HEK293 (cell line): ENCODE results near the gene GPN1.

Experiments used
- CTCF ChIA-PET: fragments of 350-600 bp; formaldehyde crosslinking; extraction: SDS; loops from one replicate; lab custom pipeline; 2021; ENCODE audit warnings: antibody characterized with exemption; lab: Yijun Ruan, JAX
- POLR2A ChIA-PET: fragments of 300-600 bp; formaldehyde crosslinking; extraction: SDS; loops from one replicate; lab custom pipeline; 2020; ENCODE audit warnings: antibody characterized with exemption, inconsistent platforms; lab: Yijun Ruan, JAX
- H3K27ac ChIP-seq: fragments of 200-500 bp; sonication (Bioruptor generic); 2 replicates; pipeline ENCODE4 v1.5.1; 2014; ENCODE audit warnings: low read depth, low read length, control low read depth, inconsistent platforms; ENCODE audit errors: extremely low read depth
- H3K36me3 ChIP-seq, 2 experiments: fragments of 200-500 bp in 1 of 2; sonication (Bioruptor generic) in 1 of 2; 1 replicate in 1 of 2; 2 replicates in 1 of 2; pipeline ENCODE4 v1.5.1; 2014 to 2017; ENCODE audit warnings: inconsistent platforms in 2 of 2, low read length in 2 of 2; ENCODE audit not compliant: control insufficient read depth in 2 of 2, insufficient read depth in 1 of 2
- H3K4me1 ChIP-seq: fragments of 200-500 bp; sonication (Bioruptor generic); 2 replicates; pipeline ENCODE4 v1.5.1; 2014; ENCODE audit warnings: mild to moderate bottlenecking, low read length, inconsistent platforms; ENCODE audit not compliant: control insufficient read depth, insufficient read depth
- H3K4me3 ChIP-seq: 2 replicates; pipeline ENCODE4 v1.5.1; 2011; ENCODE audit warnings: low read depth, mild to moderate bottlenecking, control low read depth, low read length, moderate library complexity
- H3K9me3 ChIP-seq: fragments of 200-500 bp; sonication (Bioruptor generic); 2 replicates; pipeline ENCODE4 v1.5.1; 2014; ENCODE audit warnings: low read depth, low read length, inconsistent platforms; ENCODE audit not compliant: control insufficient read depth, insufficient read depth
- IKZF3 ChIP-seq: fragments of 450-650 bp; IDR thresholded peaks from 2 replicates; pipeline ENCODE4 v1.5.0; 2018; ENCODE audit warnings: missing biosample characterization, mild to moderate bottlenecking, missing genetic modification characterization, moderate library complexity
- MYNN ChIP-seq: fragments of 450-650 bp; formaldehyde crosslinking; IDR thresholded peaks from 2 replicates; pipeline ENCODE4 v1.5.1; 2016; ENCODE audit warnings: missing biosample characterization, missing genetic modification characterization, borderline replicate concordance
- RBAK ChIP-seq: fragments of 450-650 bp; formaldehyde crosslinking; IDR thresholded peaks from 2 replicates; pipeline ENCODE4 v1.5.1; 2016; ENCODE audit warnings: missing biosample characterization, missing genetic modification characterization
- SCRT2 ChIP-seq: fragments of 450-650 bp; formaldehyde crosslinking; IDR thresholded peaks from 2 replicates; pipeline ENCODE4 v1.5.1; 2016; ENCODE audit warnings: missing biosample characterization, missing genetic modification characterization
- SP7 ChIP-seq: fragments of 450-650 bp; formaldehyde crosslinking; IDR thresholded peaks from 2 replicates; pipeline ENCODE4 v1.5.1; 2016; ENCODE audit warnings: missing biosample characterization, missing genetic modification characterization
- TCF7L2 ChIP-seq: IDR thresholded peaks from 2 replicates; pipeline ENCODE4 v1.6.1; 2011; ENCODE audit warnings: low read depth, mild to moderate bottlenecking, inconsistent platforms, low read length, moderate library complexity, borderline replicate concordance
- TRIM28 ChIP-seq: IDR thresholded peaks from 2 replicates; pipeline ENCODE4 v1.6.1; 2011; ENCODE audit warnings: low read length, control low read depth, borderline replicate concordance
- ZBTB20 ChIP-seq: fragments of 450-650 bp; formaldehyde crosslinking; IDR thresholded peaks from 2 replicates; pipeline ENCODE4 v1.5.1; 2016; ENCODE audit warnings: missing biosample characterization, missing genetic modification characterization
- ZBTB48 ChIP-seq: fragments of 450-650 bp; formaldehyde crosslinking; IDR thresholded peaks from 2 replicates; pipeline ENCODE4 v1.5.1; 2016; ENCODE audit warnings: missing biosample characterization, missing genetic modification characterization
- ZFP69B ChIP-seq: fragments of 450-650 bp; formaldehyde crosslinking; IDR thresholded peaks from 2 replicates; pipeline ENCODE4 v1.5.1; 2016; ENCODE audit warnings: missing biosample characterization, missing genetic modification characterization
- ZNF223 ChIP-seq: fragments of 450-650 bp; formaldehyde crosslinking; IDR thresholded peaks from 2 replicates; pipeline ENCODE4 v1.5.1; 2016; ENCODE audit warnings: missing biosample characterization, missing genetic modification characterization
- ZNF292 ChIP-seq: fragments of 450-650 bp; formaldehyde crosslinking; IDR thresholded peaks from 2 replicates; pipeline ENCODE4 v1.5.1; 2016; ENCODE audit warnings: low read depth, missing biosample characterization, missing genetic modification characterization, borderline replicate concordance
- ZNF324 ChIP-seq: fragments of 450-650 bp; formaldehyde crosslinking; IDR thresholded peaks from 2 replicates; pipeline ENCODE4 v1.5.1; 2016; ENCODE audit warnings: missing biosample characterization, missing genetic modification characterization
- ZNF350 ChIP-seq: fragments of 450-650 bp; formaldehyde crosslinking; IDR thresholded peaks from 2 replicates; pipeline ENCODE4 v1.5.0; 2017; ENCODE audit warnings: missing biosample characterization, mild to moderate bottlenecking, missing genetic modification characterization
- ZNF37A ChIP-seq: fragments of 450-650 bp; IDR thresholded peaks from 2 replicates; pipeline ENCODE4 v1.5.1; 2018; ENCODE audit warnings: missing biosample characterization, missing genetic modification characterization
- ZNF571 ChIP-seq: fragments of 450-650 bp; formaldehyde crosslinking; IDR thresholded peaks from 2 replicates; pipeline ENCODE4 v1.5.0; 2017; ENCODE audit warnings: missing biosample characterization, missing genetic modification characterization
- ZNF654 ChIP-seq: fragments of 450-650 bp; formaldehyde crosslinking; IDR thresholded peaks from 2 replicates; pipeline ENCODE4 v1.5.1; 2016; ENCODE audit warnings: low read depth, missing biosample characterization, missing genetic modification characterization
- ZSCAN23 ChIP-seq: fragments of 450-650 bp; formaldehyde crosslinking; IDR thresholded peaks from 2 replicates; pipeline ENCODE4 v1.5.1; 2016; ENCODE audit warnings: missing biosample characterization, missing genetic modification characterization
- ZSCAN30 ChIP-seq: fragments of 450-650 bp; IDR thresholded peaks from 2 replicates; pipeline ENCODE4 v1.5.1; 2018; ENCODE audit warnings: missing biosample characterization, mild to moderate bottlenecking, missing genetic modification characterization, moderate library complexity
- TF ChIP-seq, protein P1 (sequence below): fragments of 450-650 bp; formaldehyde crosslinking; IDR thresholded peaks from 2 replicates; pipeline ENCODE4 v1.5.1; 2016; ENCODE audit warnings: missing biosample characterization, missing genetic modification characterization
- TF ChIP-seq, protein P2 (sequence below): fragments of 450-650 bp; formaldehyde crosslinking; IDR thresholded peaks from 2 replicates; pipeline ENCODE4 v1.5.1; 2016; ENCODE audit warnings: missing biosample characterization, missing genetic modification characterization
- TF ChIP-seq, protein P3 (sequence below): fragments of 450-650 bp; formaldehyde crosslinking; IDR thresholded peaks from 2 replicates; pipeline ENCODE4; 2016; ENCODE audit warnings: missing biosample characterization, missing genetic modification characterization
- TF ChIP-seq, protein P4 (sequence below): fragments of 450-650 bp; IDR thresholded peaks from 2 replicates; pipeline ENCODE4 v1.5.1; 2018; ENCODE audit warnings: missing biosample characterization, mild to moderate bottlenecking, missing genetic modification characterization
- TF ChIP-seq, protein P5 (sequence below): fragments of 450-650 bp; formaldehyde crosslinking; IDR thresholded peaks from 2 replicates; pipeline ENCODE4 v1.5.1; 2016; ENCODE audit warnings: missing biosample characterization, missing genetic modification characterization, low read depth

GPN1 gene

DNA sequence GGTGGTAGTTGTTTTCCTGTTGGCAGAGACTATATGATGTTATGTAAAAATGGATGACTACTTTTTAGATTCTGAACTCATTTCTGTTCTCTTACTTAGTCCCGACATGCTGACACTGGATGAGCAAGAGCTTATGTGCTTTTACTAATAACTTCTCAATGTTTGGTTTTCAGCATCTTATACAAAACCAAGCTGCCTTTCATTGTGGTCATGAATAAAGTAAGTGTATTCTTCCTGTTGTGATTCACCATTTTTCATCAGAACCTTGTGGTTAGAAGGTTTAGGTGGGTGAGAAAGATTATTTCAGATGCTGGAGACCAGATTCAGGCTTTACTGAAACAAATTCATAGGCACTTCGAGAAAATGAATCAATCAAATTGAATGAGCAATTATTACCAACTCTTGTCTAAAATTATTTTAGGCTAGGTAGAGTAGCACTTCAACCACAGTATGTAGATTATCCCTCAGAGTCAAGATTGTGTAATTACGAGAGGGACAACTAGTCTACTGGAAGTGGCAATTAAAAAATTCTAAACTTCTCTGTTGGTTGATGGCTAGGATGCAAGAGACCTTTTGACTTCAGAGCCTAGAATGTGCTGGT lies 9.3 kb downstream of the GPN1 start:
- no peak overlapping the region for H3K4me3 ChIP-seq
- POLR2A ChIA-PET = interaction anchor here (0.6 kb wide), 1 partner anchor 1256 kb away, joined by 6 read pairs; the partner anchor contains the start of gene WDR43
- TF ChIP-seq ZNF223 (no peak), ZNF571 (tag by site-specific recombination) (no peak), TRIM28 (no peak), TCF7L2 (no peak), ZNF350 (tag by site-specific recombination) (no peak), MYNN (tag by site-specific recombination) (no peak), ZNF292 (tag by site-specific recombination) (no peak), ZSCAN23 (tag by site-specific recombination) (no peak), SP7 (no peak)
- TF ChIP-seq, protein P1, sequence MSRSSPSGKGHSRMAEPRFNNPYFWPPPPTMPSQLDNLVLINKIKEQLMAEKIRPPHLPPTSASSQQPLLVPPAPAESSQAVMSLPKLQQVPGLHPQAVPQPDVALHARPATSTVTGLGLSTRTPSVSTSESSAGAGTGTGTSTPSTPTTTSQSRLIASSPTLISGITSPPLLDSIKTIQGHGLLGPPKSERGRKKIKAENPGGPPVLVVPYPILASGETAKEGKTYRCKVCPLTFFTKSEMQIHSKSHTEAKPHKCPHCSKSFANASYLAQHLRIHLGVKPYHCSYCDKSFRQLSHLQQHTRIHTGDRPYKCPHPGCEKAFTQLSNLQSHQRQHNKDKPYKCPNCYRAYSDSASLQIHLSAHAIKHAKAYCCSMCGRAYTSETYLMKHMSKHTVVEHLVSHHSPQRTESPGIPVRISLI (tag by site-specific recombination) = no peak
- TF ChIP-seq, protein P2, sequence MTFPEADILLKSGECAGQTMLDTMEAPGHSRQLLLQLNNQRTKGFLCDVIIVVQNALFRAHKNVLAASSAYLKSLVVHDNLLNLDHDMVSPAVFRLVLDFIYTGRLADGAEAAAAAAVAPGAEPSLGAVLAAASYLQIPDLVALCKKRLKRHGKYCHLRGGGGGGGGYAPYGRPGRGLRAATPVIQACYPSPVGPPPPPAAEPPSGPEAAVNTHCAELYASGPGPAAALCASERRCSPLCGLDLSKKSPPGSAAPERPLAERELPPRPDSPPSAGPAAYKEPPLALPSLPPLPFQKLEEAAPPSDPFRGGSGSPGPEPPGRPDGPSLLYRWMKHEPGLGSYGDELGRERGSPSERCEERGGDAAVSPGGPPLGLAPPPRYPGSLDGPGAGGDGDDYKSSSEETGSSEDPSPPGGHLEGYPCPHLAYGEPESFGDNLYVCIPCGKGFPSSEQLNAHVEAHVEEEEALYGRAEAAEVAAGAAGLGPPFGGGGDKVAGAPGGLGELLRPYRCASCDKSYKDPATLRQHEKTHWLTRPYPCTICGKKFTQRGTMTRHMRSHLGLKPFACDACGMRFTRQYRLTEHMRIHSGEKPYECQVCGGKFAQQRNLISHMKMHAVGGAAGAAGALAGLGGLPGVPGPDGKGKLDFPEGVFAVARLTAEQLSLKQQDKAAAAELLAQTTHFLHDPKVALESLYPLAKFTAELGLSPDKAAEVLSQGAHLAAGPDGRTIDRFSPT = no peak
- TF ChIP-seq, protein P3, sequence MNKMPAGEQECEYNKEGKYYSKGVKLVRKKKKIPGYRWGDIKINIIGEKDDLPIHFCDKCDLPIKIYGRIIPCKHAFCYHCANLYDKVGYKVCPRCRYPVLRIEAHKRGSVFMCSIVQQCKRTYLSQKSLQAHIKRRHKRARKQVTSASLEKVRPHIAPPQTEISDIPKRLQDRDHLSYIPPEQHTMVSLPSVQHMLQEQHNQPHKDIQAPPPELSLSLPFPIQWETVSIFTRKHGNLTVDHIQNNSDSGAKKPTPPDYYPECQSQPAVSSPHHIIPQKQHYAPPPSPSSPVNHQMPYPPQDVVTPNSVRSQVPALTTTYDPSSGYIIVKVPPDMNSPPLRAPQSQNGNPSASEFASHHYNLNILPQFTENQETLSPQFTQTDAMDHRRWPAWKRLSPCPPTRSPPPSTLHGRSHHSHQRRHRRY (tag by site-specific recombination) = no peak
- H3K4me1 ChIP-seq = peaks cover 4% of the 10 kb centered on the region; the same call in 1 of the 2 replicates
- peaks cover 66 to 81% of the 10 kb centered on the region in 2 experiments for H3K36me3 ChIP-seq
- CTCF ChIA-PET = no interaction called here
- H3K27ac ChIP-seq = no peak overlapping the region
- no peaks in the 10 kb centered on the region for H3K9me3 ChIP-seq

DNA sequence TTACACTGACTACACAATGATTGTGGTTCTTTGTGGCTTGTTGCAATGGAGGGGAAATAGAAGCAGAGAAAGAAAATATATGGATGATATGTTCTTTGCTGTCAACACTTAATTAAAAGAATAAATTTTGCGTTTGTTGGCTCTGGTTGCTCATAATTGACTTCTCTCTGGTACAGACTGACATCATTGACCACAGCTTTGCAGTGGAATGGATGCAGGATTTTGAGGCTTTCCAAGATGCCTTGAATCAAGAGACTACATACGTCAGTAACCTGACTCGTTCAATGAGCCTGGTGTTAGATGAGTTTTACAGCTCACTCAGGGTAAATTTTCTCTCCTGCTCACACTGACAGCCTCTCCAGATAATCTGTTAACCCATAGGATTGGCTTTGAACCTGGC lies 9.9 kb downstream of the GPN1 start:
- Histone ChIP-seq H3K36me3 (peaks cover 66 to 75% of the 10 kb centered on the region in 2 experiments), H3K9me3 (no peaks in the 10 kb centered on the region), H3K4me3 (no peak overlapping the region), H3K4me1 (peaks cover 4% of the 10 kb centered on the region; the same call in 1 of the 2 replicates), H3K27ac (no peak overlapping the region)
- ChIA-PET CTCF (no interaction called here), POLR2A (interaction anchor here (0.6 kb wide), 1 partner anchor 1256 kb away, joined by 6 read pairs; the partner anchor contains the start of gene WDR43)
- no peak for TF ChIP-seq ZFP69B (tag by site-specific recombination)
- TF ChIP-seq TRIM28 = no peak
- TF ChIP-seq, protein P4, sequence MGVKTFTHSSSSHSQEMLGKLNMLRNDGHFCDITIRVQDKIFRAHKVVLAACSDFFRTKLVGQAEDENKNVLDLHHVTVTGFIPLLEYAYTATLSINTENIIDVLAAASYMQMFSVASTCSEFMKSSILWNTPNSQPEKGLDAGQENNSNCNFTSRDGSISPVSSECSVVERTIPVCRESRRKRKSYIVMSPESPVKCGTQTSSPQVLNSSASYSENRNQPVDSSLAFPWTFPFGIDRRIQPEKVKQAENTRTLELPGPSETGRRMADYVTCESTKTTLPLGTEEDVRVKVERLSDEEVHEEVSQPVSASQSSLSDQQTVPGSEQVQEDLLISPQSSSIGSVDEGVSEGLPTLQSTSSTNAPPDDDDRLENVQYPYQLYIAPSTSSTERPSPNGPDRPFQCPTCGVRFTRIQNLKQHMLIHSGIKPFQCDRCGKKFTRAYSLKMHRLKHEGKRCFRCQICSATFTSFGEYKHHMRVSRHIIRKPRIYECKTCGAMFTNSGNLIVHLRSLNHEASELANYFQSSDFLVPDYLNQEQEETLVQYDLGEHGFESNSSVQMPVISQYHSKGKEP (tag by site-specific recombination) = no peak
- no peak for TF ChIP-seq ZNF37A
- TF ChIP-seq, protein P5, sequence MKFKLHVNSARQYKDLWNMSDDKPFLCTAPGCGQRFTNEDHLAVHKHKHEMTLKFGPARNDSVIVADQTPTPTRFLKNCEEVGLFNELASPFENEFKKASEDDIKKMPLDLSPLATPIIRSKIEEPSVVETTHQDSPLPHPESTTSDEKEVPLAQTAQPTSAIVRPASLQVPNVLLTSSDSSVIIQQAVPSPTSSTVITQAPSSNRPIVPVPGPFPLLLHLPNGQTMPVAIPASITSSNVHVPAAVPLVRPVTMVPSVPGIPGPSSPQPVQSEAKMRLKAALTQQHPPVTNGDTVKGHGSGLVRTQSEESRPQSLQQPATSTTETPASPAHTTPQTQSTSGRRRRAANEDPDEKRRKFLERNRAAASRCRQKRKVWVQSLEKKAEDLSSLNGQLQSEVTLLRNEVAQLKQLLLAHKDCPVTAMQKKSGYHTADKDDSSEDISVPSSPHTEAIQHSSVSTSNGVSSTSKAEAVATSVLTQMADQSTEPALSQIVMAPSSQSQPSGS (tag by site-specific recombination) = no peak
- no peak for TF ChIP-seq ZBTB48 (tag by site-specific recombination)
- TF ChIP-seq SCRT2 (tag by site-specific recombination) = no peak
- TF ChIP-seq TCF7L2 = no peak
- no peak for TF ChIP-seq ZNF654
- no peak for TF ChIP-seq ZBTB20 (tag by site-specific recombination)
- no peak for TF ChIP-seq IKZF3 (tag by site-specific recombination)
- no peak for TF ChIP-seq RBAK
- no peak for TF ChIP-seq ZSCAN30 (tag by site-specific recombination)
- no peak for TF ChIP-seq ZNF324 (tag by site-specific recombination)
